Transverse colon (tissue), 4 donors: ENCODE results near the gene SELENOI. TPM values are rescaled to one million over a fixed set of nuclear protein-coding genes. Genes with fewer than 3 reads are reported as not detected.
"Not testable (repeated sequence)": the region's sequence is repeated elsewhere in the genome, so short reads cannot be mapped to it uniquely, and the experiment has no call there.

Source experiments
- DNase-seq: peaks from one replicate; pipeline ENCODE4 v3.0.0-alpha.2; 2019
- H3K27ac ChIP-seq, 4 donors: fragments of 200-600 bp; sonication (generic); 2 replicates each; pipeline ENCODE4 v1.5.1; 2016 to 2018; ENCODE audit warnings: inconsistent platforms in 4 of 4
- H3K27me3 ChIP-seq: fragments of 200-600 bp; sonication (generic); 2 replicates; pipeline ENCODE4 v1.5.1; 2017; ENCODE audit warnings: inconsistent platforms
- H3K36me3 ChIP-seq, 4 donors: fragments of 200-600 bp; sonication (generic); 2 replicates each; pipeline ENCODE4 v1.5.1; 2017 to 2019; ENCODE audit warnings: inconsistent platforms in 4 of 4
- H3K4me1 ChIP-seq, 4 donors: fragments of 200-600 bp; sonication (generic); 2 replicates each; pipeline ENCODE4 v1.5.1; 2017 to 2020; ENCODE audit warnings: inconsistent platforms in 4 of 4
- H3K4me3 ChIP-seq, 4 donors: fragments of 200-600 bp; sonication (generic); 1 replicate in 1 of 4; 2 replicates in 3 of 4; pipeline versions ENCODE4 v1.5.1 to v1.6.1; 2017 to 2019; ENCODE audit warnings: inconsistent platforms in 4 of 4
- H3K9me3 ChIP-seq, 2 donors: fragments of 200-600 bp; sonication (generic); 2 replicates each; pipeline ENCODE4 v1.5.1; 2017 to 2019; ENCODE audit warnings: inconsistent platforms in 2 of 2
- CTCF ChIP-seq, 5 experiments: fragments of 200-600 bp in 3 of 5; fragments of 450-650 bp in 2 of 5; sonication (generic) in 3 of 5; IDR thresholded peaks; 1 replicate in 2 of 5; 2 replicates in 3 of 5; pipeline ENCODE4 v1.5.1; 2016 to 2017; ENCODE audit warnings: antibody characterized with exemption in 5 of 5, inconsistent platforms in 3 of 5, mild to moderate bottlenecking in 2 of 5, moderate library complexity in 1 of 5
- EP300 ChIP-seq: sonication (generic); formaldehyde crosslinking; IDR thresholded peaks from one replicate; pipeline ENCODE4 v1.6.1; 2017; ENCODE audit warnings: antibody characterized with exemption, low read depth
- POLR2A ChIP-seq: fragments of 450-650 bp; IDR thresholded peaks from one replicate; pipeline ENCODE4 v1.6.1; 2016; ENCODE audit warnings: antibody characterized with exemption, mild to moderate bottlenecking, moderate library complexity
- POLR2AphosphoS5 ChIP-seq, 3 donors: sonication (generic); formaldehyde crosslinking; IDR thresholded peaks; one replicate each; pipeline ENCODE4 v1.6.1; 2016; ENCODE audit warnings: antibody characterized with exemption in 3 of 3
- WGBS, 2 donors: methylation state at CpG; one replicate each; pipeline ENCODE4 v1.1.5; 2018; ENCODE audit warnings: low coverage in 1 of 2; 5-methylcytosine and 5-hydroxymethylcytosine counted together
- in situ Hi-C, 4 donors: fragments of 200-750 bp; cut with MboI; loops; one replicate each; pipeline versions ENCODE4 v1.15.0 to v1.15.1; 2017; ENCODE audit warnings: low sequenced_read_pairs in 3 of 4, low pct_ligation_motif_present in 1 of 4, low pct_unique_long_range_greater_than_20kb in 1 of 4
- intact Hi-C: fragments of 100-400 bp; cut with DNase I; formaldehyde crosslinking; loops from one replicate; pipeline ENCODE4 v1.15.1; 2023; ENCODE audit warnings: low total_unique reads
- total RNA-seq, 4 donors: library from RNA; depleted of rRNA; stranded (reverse); fragments of >200 nt; gene quantifications; one replicate each; pipeline ENCODE4 v1.1.0, GENCODE V29; 2016

Gene SELENOI
- total RNA-seq, 4 donors from 2014 or later = 12.1 to 37.4 (median 26.9) TPM

GRCh38 chr2:26347286-26347865, 1.4 kb downstream of the SELENOI start:
- no peak for DNase-seq
- H3K4me1 ChIP-seq = peaks cover 21 to 33% (median 23%) of the 10 kb centered on the region in 4 donors
- 10 to 12% methylated on average over 5 of the region's 5 CpGs for WGBS, 2 donors
- H3K36me3 ChIP-seq = no peaks in the 10 kb centered on the region
- H3K4me3 ChIP-seq = peak overlapping the region in 3 of 4 donors; percentile 89 to 91 (median 90)
- no peak for TF ChIP-seq CTCF (IDR thresholded peaks at IDR 0.05)
- TF ChIP-seq EP300 = no peak
- no peak for TF ChIP-seq POLR2AphosphoS5 (IDR thresholded peaks at IDR 0.05)
- TF ChIP-seq POLR2A = no peak
- H3K27me3 ChIP-seq = no peaks in the 10 kb centered on the region
- in situ Hi-C loops (loop anchor here in 2 of 4 donors (25.0 kb wide), 2 partner anchors 110 to 385 kb away; partner anchors contain the start of genes HADHA (in 1 of the 2) and HADHB (in 1 of the 2)), intact Hi-C loops (no loop called here)
- H3K9me3 ChIP-seq = no peaks in the 10 kb centered on the region
- H3K27ac ChIP-seq = peak overlapping the region; percentile 94 to 98 (median 98)

GRCh38 chr2:26349690-26350089, 3.7 kb downstream of the SELENOI start:
- Histone ChIP-seq H3K9me3 (no peaks in the 10 kb centered on the region), H3K4me1 (peaks cover 15 to 24% (median 18%) of the 10 kb centered on the region in 4 donors), H3K4me3 (no peak overlapping the region), H3K27ac (no peak overlapping the region), H3K36me3 (no peaks in the 10 kb centered on the region), H3K27me3 (no peaks in the 10 kb centered on the region)
- TF ChIP-seq CTCF (IDR thresholded peaks at IDR 0.05) = no peak
- no peak for TF ChIP-seq EP300
- TF ChIP-seq POLR2AphosphoS5 (IDR thresholded peaks at IDR 0.05) = no peak
- TF ChIP-seq POLR2A = no peak
- in situ Hi-C loops = loop anchor here in 2 of 4 donors (25.0 kb wide), 2 partner anchors 112 to 387 kb away; partner anchors contain the start of genes HADHA (in 1 of the 2) and HADHB (in 1 of the 2)
- DNase-seq = no peak
- intact Hi-C loops = no loop called here
- WGBS, 2 donors = 95% methylated on average over 3 of the region's 3 CpGs; no CpG with 5 or more reads in 1 of the 2 donors

- in situ Hi-C loops = no loop called here
- H3K27me3 ChIP-seq = no peaks in the 10 kb centered on the region
- H3K4me3 ChIP-seq = no peak overlapping the region
- H3K4me1 ChIP-seq = peaks cover 12 to 27% (median 14%) of the 10 kb centered on the region in 4 donors
- H3K36me3 ChIP-seq = no peaks in the 10 kb centered on the region
- 89 to 92% methylated on average over 2 to 10 of the region's 10 CpGs for WGBS, 2 donors
- no peak for DNase-seq
- no peak overlapping the region for H3K27ac ChIP-seq
- no peak for TF ChIP-seq POLR2A
- no peak for TF ChIP-seq CTCF (IDR thresholded peaks at IDR 0.05)
- no peak for TF ChIP-seq EP300
- no peak for TF ChIP-seq POLR2AphosphoS5 (IDR thresholded peaks at IDR 0.05)
- H3K9me3 ChIP-seq = no peaks in the 10 kb centered on the region
- intact Hi-C loops = no loop called here
Measured at GRCh38 chr2:26351375-26352090, 5.6 kb downstream of the SELENOI start.

- intact Hi-C loops (no loop called here), in situ Hi-C loops (no loop called here)
- no peak overlapping the region for H3K4me3 ChIP-seq
- H3K36me3 ChIP-seq = no peaks in the 10 kb centered on the region
- TF ChIP-seq POLR2AphosphoS5 (IDR thresholded peaks at IDR 0.05) (no peak), POLR2A (no peak), EP300 (no peak), CTCF (IDR thresholded peaks at IDR 0.05) (no peak)
- peaks cover under 1 to 15% (median 4%) of the 10 kb centered on the region in 4 donors for H3K4me1 ChIP-seq
- no peaks in the 10 kb centered on the region for H3K9me3 ChIP-seq
- no peak overlapping the region for H3K27ac ChIP-seq
- no peak for DNase-seq
- 71 to 97% methylated on average over 1 of the region's 1 CpG for WGBS, 2 donors
- H3K27me3 ChIP-seq = no peaks in the 10 kb centered on the region
Measured at GRCh38 chr2:26352892-26353291, 6.9 kb downstream of the SELENOI start.

GRCh38 chr2:26354469-26354868, 8.5 kb downstream of the SELENOI start:
- H3K4me1 ChIP-seq, intact Hi-C loops, H3K36me3 ChIP-seq, H3K27ac ChIP-seq, in situ Hi-C loops, H3K9me3 ChIP-seq, DNase-seq, H3K27me3 ChIP-seq, H3K4me3 ChIP-seq: not testable (repeated sequence)
- 96 to 98% methylated on average over 2 to 16 of the region's 16 CpGs for WGBS, 2 donors
